Astrocyte of the cerebellum (primary cell): Measurements from ENCODE around the gene MAGI3.

Source experiments
- DNase-seq: peaks from one replicate; pipeline ENCODE4 v3.0.0-alpha.2; 2011; ENCODE audit warnings: low read depth
- H3K4me3 ChIP-seq: 2 replicates; pipeline ENCODE4 v1.5.1; 2011; ENCODE audit warnings: mild to moderate bottlenecking, low read depth, low read length, moderate library complexity
- CTCF ChIP-seq: IDR thresholded peaks from 2 replicates; pipeline ENCODE4 v1.5.1; 2012; ENCODE audit warnings: low read length, low read depth, moderate library complexity, mild to moderate bottlenecking; ENCODE audit errors: missing control alignments
- in situ Hi-C: cut with HindIII; loops from 2 replicates; pipeline ENCODE4 v1.10.0; 2017; ENCODE audit warnings: low sequenced_read_pairs

The MAGI3 gene

GRCh38 chr1:113429461-113430153, 39.3 kb downstream of the MAGI3 start:
- DNase-seq, result no peak
- TF ChIP-seq CTCF, result no peak
- in situ Hi-C loops, result no loop called here
- no peak overlapping the region for H3K4me3 ChIP-seq

- no peak for TF ChIP-seq CTCF
- in situ Hi-C loops, result no loop called here
- DNase-seq, result no peak
- H3K4me3 ChIP-seq, result no peak overlapping the region
Measured at GRCh38 chr1:113433184-113433583, 42.9 kb downstream of the MAGI3 start.

GRCh38 chr1:113434081-113434873, 44.0 kb downstream of the MAGI3 start:
- in situ Hi-C loops, result no loop called here
- H3K4me3 ChIP-seq, result no peak overlapping the region
- no peak for DNase-seq
- TF ChIP-seq CTCF, result no peak

- DNase-seq, result no peak
- H3K4me3 ChIP-seq, result no peak overlapping the region
- TF ChIP-seq CTCF, result no peak
- in situ Hi-C loops, result no loop called here
Measured at GRCh38 chr1:113434874-113435175, 44.5 kb downstream of the MAGI3 start.

GRCh38 chr1:113437554-113438341, 47.4 kb downstream of the MAGI3 start:
- DNase-seq, result no peak
- no peak overlapping the region for H3K4me3 ChIP-seq
- TF ChIP-seq CTCF, result no peak
- in situ Hi-C loops, result no loop called here

GRCh38 chr1:113438505-113439276, 48.4 kb downstream of the MAGI3 start:
- DNase-seq, result no peak
- in situ Hi-C loops, result no loop called here

More at GRCh38 chr1:113438505-113439276, 48.4 kb downstream of the MAGI3 start:
- no peak for TF ChIP-seq CTCF
- no peak overlapping the region for H3K4me3 ChIP-seq
